DND-41 (cell line): ENCODE results near the gene EPB41L3.

Experiments
- ATAC-seq: fragments of 200-7000 bp; cut with Tn5 transposase; 3 replicates; pipeline ENCODE4 v1.9.1; 2021; ENCODE audit warnings: low read depth; ENCODE audit not compliant: insufficient read depth
- DNase-seq: peaks from one replicate; pipeline ENCODE4 v3.0.0-alpha.2; 2020
- H2AFZ ChIP-seq: 2 replicates; pipeline ENCODE4 v1.6.0; 2012; ENCODE audit warnings: low read depth, low read length
- H3K27ac ChIP-seq: 2 replicates; pipeline ENCODE4 v1.5.1; 2012; ENCODE audit warnings: low read length, inconsistent platforms
- H3K27me3 ChIP-seq: fragments of 200-600 bp; sonication (generic); 2 replicates; pipeline ENCODE4 v1.6.0; 2012; ENCODE audit warnings: low read length, mild to moderate bottlenecking, inconsistent platforms; ENCODE audit not compliant: insufficient read depth, poor library complexity
- H3K36me3 ChIP-seq: 2 replicates; pipeline ENCODE4 v1.5.1; 2012; ENCODE audit warnings: low read length, inconsistent platforms; ENCODE audit not compliant: insufficient read depth
- H3K4me1 ChIP-seq: 2 replicates; pipeline ENCODE4 v1.5.1; 2012; ENCODE audit warnings: mild to moderate bottlenecking, low read length; ENCODE audit not compliant: insufficient read depth
- H3K4me2 ChIP-seq: 2 replicates; pipeline ENCODE4 v1.6.0; 2012; ENCODE audit warnings: mild to moderate bottlenecking, moderate library complexity, low read length, inconsistent platforms; ENCODE audit not compliant: insufficient read depth
- H3K4me3 ChIP-seq, 2 experiments: fragments of 200-600 bp in 1 of 2; shearing (Covaris generic) in 1 of 2; 2 replicates each; pipeline ENCODE4 v1.5.1; 2012 to 2016; ENCODE audit warnings: inconsistent platforms in 2 of 2, low read length in 2 of 2, mild to moderate bottlenecking in 2 of 2, low read depth in 1 of 2, moderate library complexity in 1 of 2
- H3K79me2 ChIP-seq: 2 replicates; pipeline ENCODE4 v1.6.0; 2012; ENCODE audit warnings: low read length, inconsistent platforms; ENCODE audit not compliant: insufficient read depth
- H3K9ac ChIP-seq: 2 replicates; pipeline ENCODE4 v1.6.0; 2012; ENCODE audit warnings: low read depth, mild to moderate bottlenecking, inconsistent platforms, low read length, moderate library complexity
- H3K9me3 ChIP-seq: 2 replicates; pipeline ENCODE4 v1.5.1; 2012; ENCODE audit warnings: low read length, moderate library complexity, mild to moderate bottlenecking, inconsistent platforms; ENCODE audit not compliant: insufficient read depth, severe bottlenecking
- H4K20me1 ChIP-seq: 2 replicates; pipeline ENCODE4 v1.6.0; 2012; ENCODE audit warnings: low read length; ENCODE audit not compliant: insufficient read depth
- EZH2 ChIP-seq: IDR thresholded peaks from 3 replicates; pipeline ENCODE4 v1.6.1; 2012; ENCODE audit warnings: borderline replicate concordance, low read depth, mild to moderate bottlenecking, moderate library complexity, low read length, inconsistent platforms; ENCODE audit not compliant: severe bottlenecking
- TF ChIP-seq, protein P1 (sequence below): IDR thresholded peaks from 2 replicates; pipeline ENCODE4 v1.5.1; 2012; ENCODE audit warnings: borderline replicate concordance, low read length, moderate library complexity, mild to moderate bottlenecking; ENCODE audit not compliant: poor library complexity, severe bottlenecking; ENCODE audit errors: extremely low read depth

EPB41L3 gene

DNA sequence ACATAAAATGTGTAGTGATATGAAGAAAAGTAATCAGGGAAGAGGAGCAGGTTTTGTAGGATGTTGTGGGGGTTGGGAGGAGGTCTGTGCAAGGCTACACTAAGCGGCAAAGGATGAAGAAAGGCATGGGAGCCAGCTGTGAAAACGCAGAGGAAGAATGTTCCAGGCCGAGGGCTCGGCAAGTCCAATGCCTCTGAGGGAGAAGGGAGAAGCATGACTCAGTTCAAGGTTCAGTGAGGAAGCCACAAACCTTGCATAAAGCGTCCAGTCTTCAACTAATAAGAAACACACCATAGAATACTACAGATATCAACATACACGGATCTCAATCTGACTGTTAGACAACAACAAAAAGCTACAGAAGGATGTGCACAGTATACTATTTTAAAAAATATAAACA lies 16.2 kb downstream of the EPB41L3 start:
- H3K27ac ChIP-seq: no peak overlapping the region
- H3K9me3 ChIP-seq: no peaks in the 10 kb centered on the region
- H3K4me3 ChIP-seq: no peak overlapping the region
- H3K4me1 ChIP-seq: no peaks in the 10 kb centered on the region
- no peaks in the 10 kb centered on the region for H3K36me3 ChIP-seq
- H3K27me3 ChIP-seq: no peaks in the 10 kb centered on the region
- no peak for DNase-seq
- H3K79me2 ChIP-seq: no peaks in the 10 kb centered on the region
- no peak overlapping the region for H3K4me2 ChIP-seq
- no peak overlapping the region for H3K9ac ChIP-seq
- no peak for ATAC-seq
- TF ChIP-seq EZH2: no peak
- TF ChIP-seq, protein P1, sequence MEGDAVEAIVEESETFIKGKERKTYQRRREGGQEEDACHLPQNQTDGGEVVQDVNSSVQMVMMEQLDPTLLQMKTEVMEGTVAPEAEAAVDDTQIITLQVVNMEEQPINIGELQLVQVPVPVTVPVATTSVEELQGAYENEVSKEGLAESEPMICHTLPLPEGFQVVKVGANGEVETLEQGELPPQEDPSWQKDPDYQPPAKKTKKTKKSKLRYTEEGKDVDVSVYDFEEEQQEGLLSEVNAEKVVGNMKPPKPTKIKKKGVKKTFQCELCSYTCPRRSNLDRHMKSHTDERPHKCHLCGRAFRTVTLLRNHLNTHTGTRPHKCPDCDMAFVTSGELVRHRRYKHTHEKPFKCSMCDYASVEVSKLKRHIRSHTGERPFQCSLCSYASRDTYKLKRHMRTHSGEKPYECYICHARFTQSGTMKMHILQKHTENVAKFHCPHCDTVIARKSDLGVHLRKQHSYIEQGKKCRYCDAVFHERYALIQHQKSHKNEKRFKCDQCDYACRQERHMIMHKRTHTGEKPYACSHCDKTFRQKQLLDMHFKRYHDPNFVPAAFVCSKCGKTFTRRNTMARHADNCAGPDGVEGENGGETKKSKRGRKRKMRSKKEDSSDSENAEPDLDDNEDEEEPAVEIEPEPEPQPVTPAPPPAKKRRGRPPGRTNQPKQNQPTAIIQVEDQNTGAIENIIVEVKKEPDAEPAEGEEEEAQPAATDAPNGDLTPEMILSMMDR: no peak
- H2AFZ ChIP-seq: no peak overlapping the region
- H4K20me1 ChIP-seq: no peaks in the 10 kb centered on the region

- Histone ChIP-seq H3K79me2 (no peaks in the 10 kb centered on the region), H4K20me1 (no peaks in the 10 kb centered on the region), H3K27ac (no peak overlapping the region), H3K36me3 (no peaks in the 10 kb centered on the region), H3K4me3 (no peak overlapping the region), H3K4me1 (no peaks in the 10 kb centered on the region), H3K9ac (no peak overlapping the region), H3K4me2 (no peak overlapping the region), H3K27me3 (no peaks in the 10 kb centered on the region), H2AFZ (no peak overlapping the region), H3K9me3 (no peaks in the 10 kb centered on the region)
- DNase-seq (no peak), ATAC-seq (no peak)
- TF ChIP-seq, protein P1: no peak
- no peak for TF ChIP-seq EZH2
Observed at GRCh38 chr18:5524660-5525059, 19.1 kb downstream of the EPB41L3 start.

DNA sequence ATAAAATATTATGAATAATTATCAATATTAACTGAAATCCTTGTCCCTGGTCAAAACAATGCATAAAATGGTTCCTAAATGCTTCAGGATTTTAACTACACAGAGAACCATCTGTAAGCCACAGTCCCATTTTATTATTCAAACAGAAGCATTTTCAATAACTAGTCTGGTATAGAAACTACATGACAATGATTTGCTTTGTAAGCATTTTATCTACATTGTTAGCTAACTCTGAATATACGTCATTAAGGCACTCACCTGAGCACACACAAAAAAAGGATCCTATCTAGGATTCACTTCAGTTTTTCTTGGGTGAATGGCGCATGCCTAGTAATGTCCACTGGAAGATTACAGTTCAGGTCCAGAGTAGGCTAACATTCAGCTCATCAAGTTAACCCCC lies 22.8 kb downstream of the EPB41L3 start:
- no peak overlapping the region for H3K4me2 ChIP-seq
- no peak for ATAC-seq

More for the DNA sequence above, 22.8 kb downstream of the EPB41L3 start:
- H3K27ac ChIP-seq: no peak overlapping the region
- no peaks in the 10 kb centered on the region for H3K27me3 ChIP-seq
- H3K4me1 ChIP-seq: no peaks in the 10 kb centered on the region
- H2AFZ ChIP-seq: no peak overlapping the region
- H3K79me2 ChIP-seq: no peaks in the 10 kb centered on the region
- no peak overlapping the region for H3K9ac ChIP-seq
- no peaks in the 10 kb centered on the region for H3K36me3 ChIP-seq
- no peak for TF ChIP-seq EZH2
- TF ChIP-seq, protein P1: no peak
- DNase-seq: no peak
- no peaks in the 10 kb centered on the region for H3K9me3 ChIP-seq
- H4K20me1 ChIP-seq: no peaks in the 10 kb centered on the region
- H3K4me3 ChIP-seq: no peak overlapping the region
